Thyroid gland (tissue), 4 donors: ENCODE results near the gene USP44.

ENCODE experiments used
- POLR2A ChIP-seq, 2 donors: fragments of 450-650 bp; IDR thresholded peaks; one replicate each; pipeline ENCODE4 v1.6.1; 2017; ENCODE audit warnings: antibody characterized with exemption in 2 of 2, mild to moderate bottlenecking in 2 of 2, moderate library complexity in 1 of 2
- TF ChIP-seq, protein P1 (sequence below), 6 experiments: fragments of 200-600 bp in 3 of 6; fragments of 450-650 bp in 3 of 6; sonication (generic) in 3 of 6; IDR thresholded peaks; one replicate each; pipeline ENCODE4 v1.5.1; 2016 to 2019; ENCODE audit warnings: antibody characterized with exemption in 6 of 6, mild to moderate bottlenecking in 2 of 6, inconsistent platforms in 1 of 6, moderate library complexity in 1 of 6

- TF ChIP-seq, protein P1, sequence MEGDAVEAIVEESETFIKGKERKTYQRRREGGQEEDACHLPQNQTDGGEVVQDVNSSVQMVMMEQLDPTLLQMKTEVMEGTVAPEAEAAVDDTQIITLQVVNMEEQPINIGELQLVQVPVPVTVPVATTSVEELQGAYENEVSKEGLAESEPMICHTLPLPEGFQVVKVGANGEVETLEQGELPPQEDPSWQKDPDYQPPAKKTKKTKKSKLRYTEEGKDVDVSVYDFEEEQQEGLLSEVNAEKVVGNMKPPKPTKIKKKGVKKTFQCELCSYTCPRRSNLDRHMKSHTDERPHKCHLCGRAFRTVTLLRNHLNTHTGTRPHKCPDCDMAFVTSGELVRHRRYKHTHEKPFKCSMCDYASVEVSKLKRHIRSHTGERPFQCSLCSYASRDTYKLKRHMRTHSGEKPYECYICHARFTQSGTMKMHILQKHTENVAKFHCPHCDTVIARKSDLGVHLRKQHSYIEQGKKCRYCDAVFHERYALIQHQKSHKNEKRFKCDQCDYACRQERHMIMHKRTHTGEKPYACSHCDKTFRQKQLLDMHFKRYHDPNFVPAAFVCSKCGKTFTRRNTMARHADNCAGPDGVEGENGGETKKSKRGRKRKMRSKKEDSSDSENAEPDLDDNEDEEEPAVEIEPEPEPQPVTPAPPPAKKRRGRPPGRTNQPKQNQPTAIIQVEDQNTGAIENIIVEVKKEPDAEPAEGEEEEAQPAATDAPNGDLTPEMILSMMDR (IDR thresholded peaks at IDR 0.05), result peak; percentile 20 to 68 (median 38)
- no peak for TF ChIP-seq POLR2A (IDR thresholded peaks at IDR 0.05)
Measured at GRCh38 chr12:95574799-95575452, 23.6 kb upstream of the USP44 start.
